ENCODE measurements around the gene ZNF274.

DNA sequence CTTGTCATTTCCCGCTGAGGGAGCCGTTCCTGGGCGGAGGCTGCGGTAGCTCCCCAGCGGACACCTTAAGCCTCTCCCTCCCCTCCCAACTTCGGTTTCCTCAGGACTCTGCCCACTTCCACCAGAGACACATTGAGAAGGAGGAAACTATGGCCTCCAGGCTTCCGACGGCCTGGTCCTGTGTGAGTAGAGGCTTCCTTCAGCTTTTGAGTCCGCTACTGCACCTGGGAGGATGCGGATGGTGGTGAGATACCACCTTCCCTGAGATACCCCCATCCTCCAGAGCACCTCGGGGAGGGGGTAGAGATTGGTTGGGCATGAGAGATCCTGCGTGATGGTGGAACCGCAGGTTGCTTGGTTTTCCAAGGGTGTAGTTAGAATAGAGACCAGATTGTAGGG, 955 bp downstream of the ZNF274 start:
- TF ChIP-seq, protein P1, sequence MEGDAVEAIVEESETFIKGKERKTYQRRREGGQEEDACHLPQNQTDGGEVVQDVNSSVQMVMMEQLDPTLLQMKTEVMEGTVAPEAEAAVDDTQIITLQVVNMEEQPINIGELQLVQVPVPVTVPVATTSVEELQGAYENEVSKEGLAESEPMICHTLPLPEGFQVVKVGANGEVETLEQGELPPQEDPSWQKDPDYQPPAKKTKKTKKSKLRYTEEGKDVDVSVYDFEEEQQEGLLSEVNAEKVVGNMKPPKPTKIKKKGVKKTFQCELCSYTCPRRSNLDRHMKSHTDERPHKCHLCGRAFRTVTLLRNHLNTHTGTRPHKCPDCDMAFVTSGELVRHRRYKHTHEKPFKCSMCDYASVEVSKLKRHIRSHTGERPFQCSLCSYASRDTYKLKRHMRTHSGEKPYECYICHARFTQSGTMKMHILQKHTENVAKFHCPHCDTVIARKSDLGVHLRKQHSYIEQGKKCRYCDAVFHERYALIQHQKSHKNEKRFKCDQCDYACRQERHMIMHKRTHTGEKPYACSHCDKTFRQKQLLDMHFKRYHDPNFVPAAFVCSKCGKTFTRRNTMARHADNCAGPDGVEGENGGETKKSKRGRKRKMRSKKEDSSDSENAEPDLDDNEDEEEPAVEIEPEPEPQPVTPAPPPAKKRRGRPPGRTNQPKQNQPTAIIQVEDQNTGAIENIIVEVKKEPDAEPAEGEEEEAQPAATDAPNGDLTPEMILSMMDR (IDR thresholded peaks at IDR 0.05), result no peak
- TF ChIP-seq POLR2A (IDR thresholded peaks at IDR 0.05), result no peak
